NCI-H187 (cell line): ENCODE data around the gene ZNF550.

Source experiments
- DNase-seq, 2 experiments: peaks; one replicate each; lab custom pipeline; 2025; lab: John Stamatoyannopoulos, UW

The ZNF550 gene

GRCh38 chr19:57559404-57560025 is at the start of gene ZNF550:
ZNF550 (minus strand) TSS chr19:57559863; CDS start chr19:57559682, 181 bp downstream.
- DNase-seq: peak; percentile 65 to 72

GRCh38 chr19:57606931-57607330 is 47.3 kb upstream of the ZNF550 start:
- DNase-seq: no peak

GRCh38 chr19:57599761-57600383 is 40.2 kb upstream of the ZNF550 start, which contains the start of gene ZNF530:
ZNF530 (plus strand) TSS chr19:57599885; CDS start chr19:57604346, 4,461 bp downstream.
- DNase-seq: peak; percentile 72 to 77

- no peak for DNase-seq
These were observed 39.7 kb upstream of the ZNF550 start for GRCh38 chr19:57599377-57599760.

- no peak for DNase-seq
These were observed 27.9 kb upstream of the ZNF550 start for GRCh38 chr19:57587529-57587928.

- DNase-seq: peak; percentile 58 to 82
These were observed 24.1 kb upstream of the ZNF550 start, which contains the start of gene ZIK1 for GRCh38 chr19:57583521-57584416. ZIK1 (plus strand) TSS chr19:57584145; CDS start chr19:57584357, 212 bp downstream.

GRCh38 chr19:57583104-57583520 is 23.4 kb upstream of the ZNF550 start:
- no peak for DNase-seq

GRCh38 chr19:57578487-57579205 is 19.0 kb upstream of the ZNF550 start, which contains the start of gene ZNF416:
ZNF416 (minus strand) TSS chr19:57578911; CDS start chr19:57578704, 207 bp downstream.
- peak; percentile 67 to 95 for DNase-seq

- DNase-seq: no peak
These were observed 17.0 kb upstream of the ZNF550 start for GRCh38 chr19:57576661-57577060.

GRCh38 chr19:57572415-57572947 is 12.8 kb upstream of the ZNF550 start:
- DNase-seq: no peak

- no peak for DNase-seq
These were observed 11.0 kb upstream of the ZNF550 start for GRCh38 chr19:57570707-57571106.

- DNase-seq: no peak
These were observed 7.0 kb upstream of the ZNF550 start for GRCh38 chr19:57566396-57567265.

GRCh38 chr19:57563547-57563946 is 3.9 kb upstream of the ZNF550 start:
- no peak for DNase-seq

GRCh38 chr19:57560049-57560491 is 407 bp upstream of the ZNF550 start:
- DNase-seq: no peak

GRCh38 chr19:57559008-57559403 is 657 bp downstream of the ZNF550 start:
- no peak for DNase-seq

GRCh38 chr19:57558525-57558924 is 1.1 kb downstream of the ZNF550 start:
- no peak for DNase-seq

- no peak for DNase-seq
These were observed 2.0 kb downstream of the ZNF550 start for GRCh38 chr19:57557659-57558058.

GRCh38 chr19:57552432-57552831 is 7.2 kb downstream of the ZNF550 start:
- DNase-seq: no peak

- DNase-seq: no peak
These were observed 13.2 kb downstream of the ZNF550 start for GRCh38 chr19:57546513-57546912.

- DNase-seq: no peak
These were observed 21.6 kb downstream of the ZNF550 start for GRCh38 chr19:57537953-57538547.
